NCI-H187 (cell line): ENCODE results near the gene KCNJ10.

Experiments
- DNase-seq, 2 experiments: peaks; one replicate each; lab custom pipeline; 2025; lab: John Stamatoyannopoulos, UW

KCNJ10 gene

GRCh38 chr1:160083968-160084770 lies 14.2 kb upstream of the KCNJ10 start:
- DNase-seq: peak; percentile 69 to 88

- no peak for DNase-seq
Observed at GRCh38 chr1:160082926-160083325, 13.0 kb upstream of the KCNJ10 start.

GRCh38 chr1:160082487-160082886 lies 12.5 kb upstream of the KCNJ10 start:
- no peak for DNase-seq

GRCh38 chr1:160081261-160081936 lies 11.4 kb upstream of the KCNJ10 start, which contains the start of gene KCNJ9:
TSS of gene KCNJ9 (plus strand) at chr1:160081538. CDS start at chr1:160084031, 2,493 bp downstream.
- DNase-seq: no peak

GRCh38 chr1:160080381-160081100 lies 10.6 kb upstream of the KCNJ10 start:
- no peak for DNase-seq

- no peak for DNase-seq
Observed at GRCh38 chr1:160079448-160079847, 9.5 kb upstream of the KCNJ10 start.

GRCh38 chr1:160078512-160079195 lies 8.7 kb upstream of the KCNJ10 start:
- peak; percentile 29 to 31 for DNase-seq

- DNase-seq: no peak
Observed at GRCh38 chr1:160077486-160077885, 7.5 kb upstream of the KCNJ10 start.

GRCh38 chr1:160076295-160076694 lies 6.3 kb upstream of the KCNJ10 start:
- DNase-seq: no peak

- DNase-seq: no peak
Observed at GRCh38 chr1:160075836-160076235, 5.9 kb upstream of the KCNJ10 start.

- no peak for DNase-seq
Observed at GRCh38 chr1:160074865-160075264, 4.9 kb upstream of the KCNJ10 start.

- no peak for DNase-seq
Observed at GRCh38 chr1:160071289-160071688, 1.3 kb upstream of the KCNJ10 start.

GRCh38 chr1:160070243-160071163 lies 543 bp upstream of the KCNJ10 start:
- DNase-seq: peak in 1 of 2 experiments; percentile 59

GRCh38 chr1:160068225-160068624 lies 1.7 kb downstream of the KCNJ10 start:
- no peak for DNase-seq

- no peak for DNase-seq
Observed at GRCh38 chr1:160066829-160067745, 2.9 kb downstream of the KCNJ10 start.

GRCh38 chr1:160064746-160065145 lies 5.2 kb downstream of the KCNJ10 start:
- DNase-seq: no peak

GRCh38 chr1:160064164-160064563 lies 5.8 kb downstream of the KCNJ10 start:
- DNase-seq: no peak

GRCh38 chr1:160063176-160063575 lies 6.8 kb downstream of the KCNJ10 start:
- no peak for DNase-seq

GRCh38 chr1:160062230-160062532 lies 7.8 kb downstream of the KCNJ10 start:
- no peak for DNase-seq
